KMS-11 (cell line): ENCODE measurements around the gene SHROOM2.

Source experiments
- H2AFZ ChIP-seq: fragments of 200-600 bp; sonication (generic); 2 replicates; pipeline ENCODE4 v1.6.1; 2016; ENCODE audit warnings: antibody characterized with exemption, mixed run types, low read depth
- H3K27ac ChIP-seq: fragments of 200-600 bp; sonication (generic); 2 replicates; pipeline ENCODE4 v1.6.1; 2016; ENCODE audit warnings: mild to moderate bottlenecking, mixed run types
- H3K27me3 ChIP-seq: fragments of 200-600 bp; sonication (generic); 2 replicates; pipeline ENCODE4 v1.6.1; 2017; ENCODE audit warnings: mild to moderate bottlenecking, low read depth, mixed run types, moderate library complexity; ENCODE audit not compliant: insufficient read depth
- H3K36me3 ChIP-seq: fragments of 200-600 bp; sonication (generic); 2 replicates; pipeline ENCODE4 v1.6.1; 2017; ENCODE audit warnings: mild to moderate bottlenecking, mixed run types; ENCODE audit not compliant: insufficient read depth
- H3K4me1 ChIP-seq: fragments of 200-600 bp; sonication (generic); 2 replicates; pipeline ENCODE4 v1.6.1; 2016; ENCODE audit warnings: mild to moderate bottlenecking, low read depth, mixed run types; ENCODE audit not compliant: poor library complexity, severe bottlenecking
- H3K4me2 ChIP-seq: fragments of 200-600 bp; sonication (generic); 2 replicates; pipeline ENCODE4 v1.7.0; 2016; ENCODE audit warnings: mild to moderate bottlenecking, mixed run types
- H3K4me3 ChIP-seq: fragments of 200-600 bp; sonication (generic); IDR thresholded peaks from 2 replicates; pipeline ENCODE4 v1.6.1; 2017; ENCODE audit warnings: low read depth, low read length, mixed read lengths; ENCODE audit not compliant: insufficient read depth
- H3K79me2 ChIP-seq: fragments of 200-600 bp; sonication (generic); 2 replicates; pipeline ENCODE4 v1.6.1; 2016; ENCODE audit warnings: low read depth, mixed run types; ENCODE audit not compliant: insufficient read depth
- H3K9ac ChIP-seq: fragments of 200-600 bp; sonication (generic); 2 replicates; pipeline ENCODE4 v1.6.1; 2016; ENCODE audit warnings: mild to moderate bottlenecking, mixed run types
- H4K20me1 ChIP-seq: fragments of 200-600 bp; sonication (generic); 2 replicates; pipeline ENCODE4 v1.6.1; 2016; ENCODE audit warnings: mild to moderate bottlenecking, mixed run types; ENCODE audit not compliant: insufficient read depth
- TF ChIP-seq, protein P1 (sequence below): fragments of 200-600 bp; sonication (generic); conservative IDR thresholded peaks from 2 replicates; pipeline ENCODE4 v1.6.1; 2017; ENCODE audit warnings: low read depth, mild to moderate bottlenecking, antibody characterized with exemption, low read length, moderate library complexity, mixed read lengths

The SHROOM2 gene

DNA sequence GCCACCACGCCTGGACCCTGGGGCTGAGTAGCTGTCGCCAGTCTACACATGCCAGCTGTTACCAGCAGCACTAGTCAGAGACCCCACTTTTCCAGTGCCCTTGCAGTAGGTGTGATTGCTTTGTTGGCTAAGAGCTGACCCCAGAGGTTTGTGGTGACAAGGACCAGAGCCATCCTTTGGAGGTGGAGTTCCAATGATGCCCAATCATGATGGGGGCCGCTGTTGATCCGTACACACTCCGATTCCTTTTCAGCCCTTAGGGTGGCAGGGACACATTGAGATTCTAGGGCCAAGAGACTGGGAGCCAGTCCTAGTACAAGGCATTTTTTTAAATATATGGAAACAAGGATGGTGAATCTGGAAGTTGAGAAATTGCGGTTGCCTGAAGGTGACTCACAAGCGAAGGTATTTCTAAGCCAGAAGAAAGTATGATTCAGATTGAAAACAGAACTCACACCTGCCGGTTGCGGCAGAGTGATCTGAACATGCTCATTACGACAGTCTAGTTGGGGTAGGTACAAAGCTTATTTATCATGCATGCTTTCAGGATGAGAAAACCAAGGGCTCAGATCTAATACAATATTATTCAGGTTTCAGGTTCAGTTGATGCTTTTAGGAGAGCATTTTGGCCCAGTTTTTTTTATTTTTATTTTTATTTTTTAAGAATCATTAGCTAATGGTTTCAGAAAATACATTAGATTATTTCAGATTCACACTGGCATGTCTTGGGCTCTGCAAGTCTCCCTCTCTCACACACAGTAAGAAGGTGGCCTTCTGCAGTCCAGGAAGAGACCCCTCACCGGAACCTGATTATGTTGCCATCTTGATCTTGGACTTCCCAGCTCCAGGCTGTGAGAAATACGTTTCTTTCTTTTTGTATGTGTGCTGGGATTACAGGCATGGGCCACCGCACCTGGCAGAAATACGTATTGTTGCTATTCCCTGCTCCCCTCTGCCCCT, 43.4 kb downstream of the SHROOM2 start:
- no peak overlapping the region for H3K4me3 ChIP-seq
- peak overlapping the region; percentile 56 for H3K4me2 ChIP-seq
- peaks cover 38% of the 10 kb centered on the region for H3K4me1 ChIP-seq
- H3K36me3 ChIP-seq, result no peaks in the 10 kb centered on the region
- no peaks in the 10 kb centered on the region for H3K79me2 ChIP-seq
- H3K27me3 ChIP-seq, result no peaks in the 10 kb centered on the region
- H4K20me1 ChIP-seq, result no peaks in the 10 kb centered on the region
- TF ChIP-seq, protein P1, sequence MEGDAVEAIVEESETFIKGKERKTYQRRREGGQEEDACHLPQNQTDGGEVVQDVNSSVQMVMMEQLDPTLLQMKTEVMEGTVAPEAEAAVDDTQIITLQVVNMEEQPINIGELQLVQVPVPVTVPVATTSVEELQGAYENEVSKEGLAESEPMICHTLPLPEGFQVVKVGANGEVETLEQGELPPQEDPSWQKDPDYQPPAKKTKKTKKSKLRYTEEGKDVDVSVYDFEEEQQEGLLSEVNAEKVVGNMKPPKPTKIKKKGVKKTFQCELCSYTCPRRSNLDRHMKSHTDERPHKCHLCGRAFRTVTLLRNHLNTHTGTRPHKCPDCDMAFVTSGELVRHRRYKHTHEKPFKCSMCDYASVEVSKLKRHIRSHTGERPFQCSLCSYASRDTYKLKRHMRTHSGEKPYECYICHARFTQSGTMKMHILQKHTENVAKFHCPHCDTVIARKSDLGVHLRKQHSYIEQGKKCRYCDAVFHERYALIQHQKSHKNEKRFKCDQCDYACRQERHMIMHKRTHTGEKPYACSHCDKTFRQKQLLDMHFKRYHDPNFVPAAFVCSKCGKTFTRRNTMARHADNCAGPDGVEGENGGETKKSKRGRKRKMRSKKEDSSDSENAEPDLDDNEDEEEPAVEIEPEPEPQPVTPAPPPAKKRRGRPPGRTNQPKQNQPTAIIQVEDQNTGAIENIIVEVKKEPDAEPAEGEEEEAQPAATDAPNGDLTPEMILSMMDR, result no peak
- peak overlapping the region; percentile 46; the same call in 1 of the 2 replicates for H3K9ac ChIP-seq
- peak overlapping the region; percentile 36; the same call in 1 of the 2 replicates for H2AFZ ChIP-seq
- peak overlapping the region; percentile 90 for H3K27ac ChIP-seq

- Histone ChIP-seq H4K20me1 (no peaks in the 10 kb centered on the region), H3K4me1 (peaks cover 38% of the 10 kb centered on the region), H3K27ac (no peak overlapping the region), H3K4me2 (no peak overlapping the region), H3K27me3 (no peaks in the 10 kb centered on the region), H3K9ac (no peak overlapping the region), H2AFZ (no peak overlapping the region), H3K4me3 (no peak overlapping the region), H3K79me2 (no peaks in the 10 kb centered on the region), H3K36me3 (no peaks in the 10 kb centered on the region)
- TF ChIP-seq, protein P1, result no peak
Measured at GRCh38 chrX:9832811-9833210, 46.6 kb downstream of the SHROOM2 start.

DNA sequence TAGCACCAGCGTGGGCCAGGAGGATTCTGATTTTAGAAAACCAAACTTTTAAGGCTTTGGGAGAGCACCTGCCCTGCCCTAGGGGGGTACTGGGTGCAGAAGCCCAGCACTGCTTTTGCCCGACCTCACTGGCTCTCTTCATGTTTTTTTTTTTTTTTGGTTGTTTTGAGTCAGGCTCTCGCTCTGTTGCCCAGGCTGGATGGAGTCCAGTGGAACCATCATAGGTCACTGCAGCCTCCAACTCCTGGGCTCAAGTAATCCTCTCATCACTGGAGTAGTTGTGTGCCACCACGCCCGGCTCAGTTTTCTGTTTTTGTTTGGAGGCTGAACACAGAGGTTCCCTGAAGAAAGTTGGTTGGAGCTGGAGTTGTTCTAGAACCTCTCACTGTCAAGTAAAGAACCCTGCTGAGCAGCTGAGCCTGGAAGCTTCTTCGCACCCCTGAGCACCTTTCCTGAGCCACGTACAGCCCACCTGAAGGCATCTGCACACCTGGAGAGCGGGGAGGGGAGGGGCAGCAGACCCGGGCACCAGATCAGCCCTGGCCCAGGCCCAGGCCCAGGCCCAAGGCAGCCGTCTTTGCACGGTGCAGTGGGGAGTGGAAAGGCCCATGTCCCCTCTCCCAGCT, 49.5 kb downstream of the SHROOM2 start:
- Histone ChIP-seq H3K36me3 (no peaks in the 10 kb centered on the region), H3K27me3 (no peaks in the 10 kb centered on the region)

GRCh38 chrX:9842541-9842940, 56.3 kb downstream of the SHROOM2 start:
- H3K27me3 ChIP-seq, result no peaks in the 10 kb centered on the region
- TF ChIP-seq, protein P1, result no peak
- H3K4me3 ChIP-seq, result no peak overlapping the region
- no peaks in the 10 kb centered on the region for H4K20me1 ChIP-seq
- H3K4me1 ChIP-seq, result peaks cover 25% of the 10 kb centered on the region
- no peak overlapping the region for H3K9ac ChIP-seq
- H3K27ac ChIP-seq, result no peak overlapping the region
- H2AFZ ChIP-seq, result peak overlapping the region; percentile 47; the same call in 1 of the 2 replicates
- H3K79me2 ChIP-seq, result no peaks in the 10 kb centered on the region
- H3K4me2 ChIP-seq, result peak overlapping the region; percentile 73
- H3K36me3 ChIP-seq, result no peaks in the 10 kb centered on the region

More for the DNA sequence above, 49.5 kb downstream of the SHROOM2 start:
- Histone ChIP-seq H3K79me2 (no peaks in the 10 kb centered on the region), H4K20me1 (no peaks in the 10 kb centered on the region), H3K4me3 (no peak overlapping the region), H2AFZ (no peak overlapping the region), H3K4me2 (no peak overlapping the region), H3K27ac (no peak overlapping the region), H3K4me1 (peaks cover 15% of the 10 kb centered on the region), H3K9ac (no peak overlapping the region)
- TF ChIP-seq, protein P1, result no peak
